Astrocyte (in vitro differentiated cells and primary cell): ENCODE results near the gene HSPBP1.

Experiments
- CTCF ChIP-seq: IDR thresholded peaks from 2 replicates; pipeline ENCODE4 v1.5.1; 2011; ENCODE audit warnings: low read depth, mild to moderate bottlenecking, inconsistent platforms, low read length, moderate library complexity; ENCODE audit not compliant: insufficient read depth
- EZH2 ChIP-seq: IDR thresholded peaks from 2 replicates; pipeline ENCODE4 v1.6.1; 2012; ENCODE audit warnings: mild to moderate bottlenecking, low read length, inconsistent platforms; ENCODE audit not compliant: insufficient read depth

- no peak for TF ChIP-seq CTCF
- TF ChIP-seq EZH2 = no peak
Observed at GRCh38 chr19:55305983-55306562, 26.2 kb upstream of the HSPBP1 start.
